HG03108 (cell line): ENCODE measurements around the gene FARS2.

Source experiments
- ATAC-seq: cut with Tn5 transposase; IDR thresholded peaks from one replicate; pipeline ENCODE4 v1.9.1; 2021; ENCODE audit warnings: moderate library complexity; ENCODE audit not compliant: unreplicated experiment

Gene FARS2

DNA sequence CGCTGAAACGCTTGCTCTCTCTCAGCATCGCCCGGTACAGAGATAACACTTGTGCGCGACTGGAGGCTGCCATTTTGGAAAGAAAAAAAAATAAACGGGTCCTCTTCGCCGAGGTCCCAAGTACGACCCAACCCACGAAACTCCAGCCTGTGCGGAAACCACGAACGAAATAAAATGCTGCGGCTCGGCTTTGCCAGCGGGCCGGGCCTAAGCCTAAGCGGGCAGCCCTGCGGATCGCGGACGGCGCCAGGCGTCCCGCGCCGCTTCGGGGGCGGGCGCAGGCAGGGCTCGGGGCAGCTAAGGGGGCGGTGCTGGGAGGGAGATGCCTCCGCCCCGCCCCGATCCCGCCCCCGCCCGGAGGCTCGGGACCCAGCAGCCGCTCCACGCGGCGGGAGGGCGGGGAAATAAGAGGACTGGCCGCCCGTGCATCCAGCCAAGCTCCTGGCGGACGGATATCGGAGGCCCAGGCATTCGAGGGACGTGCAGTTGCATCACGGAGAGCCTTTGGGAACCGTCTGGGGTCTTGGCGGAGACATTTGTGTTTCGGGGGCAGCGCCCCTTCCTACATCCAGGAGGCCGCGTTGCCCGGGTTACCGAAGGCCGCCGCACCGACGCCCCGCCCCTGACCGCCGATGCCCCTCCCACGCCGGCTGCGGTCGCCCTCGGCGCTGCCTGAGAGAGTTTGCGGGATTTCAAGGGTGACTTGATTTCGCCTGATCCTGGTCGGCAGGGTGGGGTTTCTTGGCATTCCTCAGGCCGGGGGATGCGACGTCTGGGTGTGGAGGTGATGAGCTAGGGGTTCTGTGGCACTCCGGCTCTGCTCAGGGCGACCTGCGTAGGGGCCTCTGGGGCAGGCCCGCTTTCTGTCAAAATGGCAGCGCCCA lies at the start of gene FARS2, which contains the start of gene LYRM4:
FARS2 (plus strand) TSS at position 853 of the 884 bp plus-strand sequence.
LYRM4 (minus strand) TSS at position 290 of the 884 bp plus-strand sequence; CDS start at position 73, 217 bp downstream.
- peak; percentile 64 for ATAC-seq

DNA sequence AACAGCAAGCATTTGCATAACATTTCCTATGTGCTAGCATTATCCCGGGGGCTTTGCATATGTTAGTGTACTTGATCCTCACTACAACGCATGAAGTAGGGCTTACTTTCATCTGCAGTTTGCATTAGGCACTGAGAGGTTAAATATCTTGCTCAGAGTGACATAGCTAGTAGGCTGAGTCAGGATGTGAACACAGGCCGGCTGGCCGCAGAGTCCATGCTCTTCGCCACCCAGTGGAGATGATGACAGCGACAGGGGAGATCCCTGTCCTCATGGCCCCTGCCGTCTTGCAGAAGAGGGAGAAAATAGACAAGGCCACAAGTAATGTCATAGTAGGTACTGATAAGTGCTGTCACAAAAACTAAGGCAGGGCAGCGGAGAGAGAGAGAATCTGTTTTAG lies 47.5 kb upstream of the FARS2 start:
- no peak for ATAC-seq

DNA sequence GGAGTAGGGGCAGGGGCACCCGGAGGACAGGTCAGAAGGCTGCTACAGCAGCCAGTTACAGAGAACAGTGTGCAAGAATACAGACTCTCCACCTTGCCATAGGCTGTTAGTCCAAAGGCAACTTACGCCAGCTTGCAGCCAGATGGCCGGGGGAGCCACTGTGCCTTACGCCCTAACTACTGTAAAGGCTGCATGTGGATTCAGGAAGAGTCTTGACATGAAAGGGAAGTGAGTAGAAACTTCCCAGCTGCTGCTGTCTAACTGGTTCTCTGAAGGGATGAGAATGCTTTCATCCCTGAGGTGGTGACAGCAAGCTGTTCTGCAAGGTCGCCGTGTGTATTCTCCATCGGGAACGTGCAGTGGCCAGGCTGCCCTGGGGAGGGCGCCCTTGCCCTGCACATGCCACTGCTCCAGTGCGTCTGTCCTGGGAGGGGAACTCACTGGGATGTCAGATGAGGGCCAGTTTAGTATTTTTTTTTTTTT lies 46.7 kb upstream of the FARS2 start:
- no peak for ATAC-seq

DNA sequence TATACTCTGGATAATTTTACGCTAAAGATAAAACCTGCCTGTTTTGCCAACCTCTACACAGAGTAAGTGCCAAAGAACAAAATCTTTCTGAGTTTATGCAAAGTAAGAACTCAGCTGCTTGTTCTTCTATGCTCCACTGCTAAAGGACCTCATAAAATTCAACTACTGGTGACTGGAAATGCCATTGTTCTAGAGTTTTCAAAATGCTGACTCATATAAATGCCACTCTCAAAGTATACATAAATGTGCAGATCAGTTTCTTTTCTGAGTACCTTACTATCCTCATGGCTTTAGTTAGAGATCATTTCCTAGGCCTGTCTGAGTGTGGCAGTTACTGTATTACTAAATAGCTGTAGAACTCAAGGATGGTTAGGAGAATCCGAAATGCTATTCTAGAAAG lies 46.2 kb upstream of the FARS2 start:
- no peak for ATAC-seq

DNA sequence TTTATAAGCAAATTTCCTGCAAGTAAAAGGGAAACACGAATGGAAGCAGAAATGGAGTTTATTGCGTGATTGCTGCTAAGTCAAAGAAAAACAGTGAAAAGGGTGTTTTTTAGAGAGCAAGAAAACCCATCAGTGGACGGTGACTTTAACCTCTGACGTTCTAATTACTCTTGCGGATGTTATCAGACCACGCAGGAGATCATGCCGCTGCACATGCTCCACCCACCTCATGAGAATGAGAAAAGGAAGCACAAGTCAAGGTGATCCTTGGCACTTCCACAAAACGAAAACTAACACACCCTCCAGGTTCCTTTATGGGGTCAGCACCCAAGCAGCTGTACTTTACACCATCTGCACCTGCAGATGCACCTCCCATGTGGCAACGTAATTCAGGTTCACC lies 45.5 kb upstream of the FARS2 start:
- no peak for ATAC-seq

DNA sequence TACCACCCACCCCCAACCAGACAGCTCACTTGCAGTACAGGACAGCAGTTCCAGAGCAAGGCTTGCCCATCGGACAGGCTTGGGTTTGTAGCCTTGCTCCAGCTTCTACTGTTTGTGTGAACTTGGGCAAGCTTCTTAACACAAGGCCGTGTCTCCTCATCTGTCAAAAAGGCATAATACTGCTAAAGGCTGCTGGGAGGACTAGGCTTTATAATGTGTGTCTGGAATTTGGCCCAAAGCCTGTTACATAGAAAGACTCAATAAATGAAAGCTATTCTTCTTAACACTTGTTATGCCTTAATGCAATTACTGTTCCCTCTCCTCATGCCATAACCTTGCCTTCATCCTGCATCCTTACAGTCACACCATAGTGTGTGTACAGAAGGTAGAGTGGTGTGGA lies 44.0 kb upstream of the FARS2 start:
- no peak for ATAC-seq

DNA sequence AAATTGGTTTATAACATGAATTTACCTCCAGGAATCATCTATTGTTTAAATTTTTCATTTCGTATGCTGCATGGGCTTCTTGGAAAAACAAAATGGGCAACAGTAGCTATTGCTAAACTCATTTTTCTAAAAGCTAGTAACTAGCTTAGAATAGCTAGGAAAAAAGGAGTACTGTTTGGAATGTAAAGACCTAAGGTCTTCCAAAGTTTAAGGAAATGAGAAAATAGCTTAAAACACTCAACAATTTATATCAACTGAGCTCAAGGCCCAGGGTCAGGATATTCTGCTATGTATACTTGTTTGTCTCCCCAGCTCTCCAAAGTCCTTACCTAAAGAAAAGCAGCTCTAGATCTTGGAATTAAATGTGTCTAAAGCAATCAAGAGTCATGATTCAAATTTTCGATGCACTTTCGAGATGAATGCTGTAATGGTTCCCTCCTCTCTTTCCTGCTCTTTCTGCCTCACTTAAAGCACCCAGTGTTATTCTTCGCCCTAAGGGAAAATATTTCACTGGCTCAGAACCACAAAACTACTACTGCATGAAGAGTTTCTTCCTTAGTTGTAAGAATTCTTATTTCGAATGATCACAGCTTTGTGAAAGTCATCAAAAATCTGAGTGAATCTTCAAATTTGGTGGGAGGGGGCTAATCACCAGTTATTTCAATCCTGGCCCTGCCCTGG lies 42.2 kb upstream of the FARS2 start:
- no peak for ATAC-seq

DNA sequence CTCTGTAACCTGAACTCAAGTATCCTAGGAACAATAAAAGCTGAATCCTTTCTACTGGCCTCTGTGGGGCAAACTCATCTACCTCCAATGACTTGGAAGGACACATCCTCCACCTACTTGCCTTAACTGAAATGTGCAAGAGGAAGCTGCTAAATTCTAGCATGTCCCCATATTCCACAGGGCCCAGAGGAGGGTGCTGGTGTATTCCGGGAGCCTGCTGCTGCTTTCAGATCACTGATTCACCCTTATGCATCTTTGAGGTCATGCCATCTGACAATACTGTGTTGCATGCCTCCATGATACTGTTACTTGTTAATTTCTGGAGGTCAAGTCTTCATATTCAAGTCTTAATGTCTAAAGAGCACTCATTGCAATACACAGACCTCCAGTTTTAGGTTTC lies 40.9 kb upstream of the FARS2 start:
- ATAC-seq, result no peak

DNA sequence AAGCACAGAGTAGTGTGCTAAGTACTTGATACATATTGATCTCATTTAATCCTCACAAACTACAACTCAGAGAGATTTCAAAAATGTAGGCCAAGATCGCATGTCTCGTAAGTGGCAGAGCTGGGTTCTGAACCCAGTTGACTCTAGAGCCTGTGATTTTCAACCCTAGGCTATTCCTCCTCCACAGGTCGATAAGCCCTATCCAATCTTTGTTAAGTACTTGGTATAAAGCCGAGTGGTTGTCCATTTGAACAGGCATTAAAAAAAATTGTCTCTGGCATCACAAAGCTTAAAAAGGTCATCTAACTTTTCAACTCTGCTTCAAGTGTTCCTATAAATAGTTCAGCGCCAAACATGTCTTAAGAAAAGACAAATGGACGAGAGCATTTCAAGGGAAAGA lies 38.0 kb upstream of the FARS2 start:
- ATAC-seq, result no peak

DNA sequence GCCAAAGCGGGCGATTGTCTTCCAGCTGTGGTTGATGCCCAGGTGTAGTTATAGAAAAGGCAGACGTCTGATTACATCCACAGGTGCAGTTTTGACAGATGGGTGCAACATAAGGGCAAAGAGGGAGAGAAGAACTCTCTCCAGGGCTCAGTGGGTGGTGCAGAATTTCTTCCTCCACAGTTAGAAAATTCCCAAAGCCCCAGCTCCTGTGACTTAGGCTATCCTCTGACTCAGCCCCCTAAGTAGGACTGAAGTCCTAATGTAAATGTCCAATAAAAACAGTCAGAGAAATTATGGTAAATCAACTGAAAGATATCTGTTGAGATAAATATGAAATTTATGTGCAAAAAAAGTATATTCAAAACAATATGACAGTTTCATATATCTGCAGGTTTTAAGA lies 32.0 kb upstream of the FARS2 start:
- ATAC-seq, result no peak

DNA sequence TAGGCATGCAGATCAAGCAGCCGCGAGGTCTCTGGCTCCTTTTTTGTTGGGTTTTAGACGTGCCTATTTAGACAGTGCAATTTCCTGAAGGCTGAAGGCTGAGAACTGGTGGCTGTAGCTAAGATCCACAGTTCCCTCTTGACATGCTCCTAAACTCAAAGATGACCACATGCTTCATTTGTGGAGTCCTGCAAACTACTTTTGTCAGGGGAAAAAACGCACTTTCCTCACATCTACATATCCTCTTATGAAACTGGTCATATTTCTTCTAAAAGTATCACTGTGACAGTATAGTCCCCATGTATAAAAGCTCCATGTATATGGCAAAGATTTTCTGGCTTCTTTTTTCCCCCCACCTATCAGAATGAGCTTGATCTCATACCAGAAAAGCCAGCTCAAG lies 31.2 kb upstream of the FARS2 start:
- no peak for ATAC-seq

DNA sequence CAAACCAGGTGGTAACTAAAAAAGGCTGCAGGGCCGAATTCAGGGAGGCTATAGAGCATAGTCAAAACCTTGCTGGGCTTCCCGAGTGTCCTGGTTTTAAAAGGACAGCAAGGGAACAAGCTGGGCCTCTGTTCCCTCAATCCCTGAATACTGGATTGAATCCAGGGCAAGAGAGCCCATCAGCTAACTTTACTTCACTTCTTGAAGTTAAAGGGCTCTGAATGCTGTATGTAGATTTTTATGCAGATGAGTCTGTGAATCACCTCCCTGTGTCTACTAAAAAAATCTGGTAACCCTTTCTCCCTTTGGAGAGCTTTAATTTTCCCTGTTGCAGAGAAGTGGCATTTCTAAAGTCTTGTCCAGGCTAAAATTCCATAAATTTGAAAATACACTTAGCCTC lies 30.0 kb upstream of the FARS2 start:
- no peak for ATAC-seq

DNA sequence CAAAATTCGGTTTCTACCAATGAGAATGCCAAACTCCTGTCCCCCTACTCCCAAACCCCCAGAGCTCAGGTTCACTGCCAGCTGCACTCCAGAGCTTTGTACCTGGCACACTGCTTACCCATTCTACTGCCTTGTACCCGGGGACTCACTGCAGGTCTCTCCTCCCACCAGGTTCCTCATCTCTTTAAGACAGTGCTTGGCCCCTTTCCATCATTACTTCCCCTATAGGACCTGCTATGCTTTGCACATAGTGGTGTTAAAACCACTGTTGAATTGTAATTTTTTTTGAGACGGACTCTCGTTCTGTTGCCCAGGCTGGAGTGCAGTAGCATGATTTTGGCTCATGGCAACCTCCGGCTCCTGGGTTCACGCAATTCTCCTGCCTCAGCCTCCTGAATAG lies 26.4 kb upstream of the FARS2 start:
- no peak for ATAC-seq

DNA sequence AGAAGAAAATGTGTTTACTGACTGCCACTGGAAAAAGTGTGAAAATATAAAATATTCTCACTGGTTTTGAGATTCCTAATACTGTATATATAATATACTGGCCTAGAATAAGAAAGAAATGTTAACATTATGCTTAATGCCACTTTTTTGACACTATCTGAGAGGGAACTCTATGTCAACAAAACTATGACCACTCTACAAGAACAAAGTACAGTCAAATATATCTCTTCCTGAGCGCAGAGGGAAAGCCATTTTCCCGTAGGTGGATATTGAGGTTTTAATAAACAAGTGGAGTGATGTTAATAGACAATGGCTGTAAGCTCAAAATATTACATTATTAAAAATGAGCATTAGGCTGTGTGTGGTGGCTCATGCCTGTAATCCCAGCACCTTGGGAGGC lies 25.5 kb upstream of the FARS2 start:
- ATAC-seq, result no peak

DNA sequence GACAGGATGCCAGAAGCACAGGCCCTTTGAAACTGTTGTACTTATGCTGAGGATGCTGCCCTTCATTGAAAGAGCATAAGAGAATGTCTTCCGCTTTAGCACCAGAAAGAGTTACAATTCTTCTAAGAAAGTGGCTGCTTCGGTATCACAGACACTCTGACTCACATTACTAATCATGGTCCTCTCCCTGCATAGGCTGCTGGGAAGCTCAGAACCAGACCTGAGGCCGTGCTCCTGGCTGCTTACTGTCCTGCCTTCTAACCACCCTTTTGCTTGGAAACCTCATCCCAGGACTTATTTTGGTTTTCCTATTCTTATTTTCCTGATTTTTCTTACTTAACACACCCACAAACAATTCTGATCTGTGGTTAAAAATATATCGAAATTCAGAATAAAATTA lies 23.5 kb upstream of the FARS2 start:
- ATAC-seq, result no peak

DNA sequence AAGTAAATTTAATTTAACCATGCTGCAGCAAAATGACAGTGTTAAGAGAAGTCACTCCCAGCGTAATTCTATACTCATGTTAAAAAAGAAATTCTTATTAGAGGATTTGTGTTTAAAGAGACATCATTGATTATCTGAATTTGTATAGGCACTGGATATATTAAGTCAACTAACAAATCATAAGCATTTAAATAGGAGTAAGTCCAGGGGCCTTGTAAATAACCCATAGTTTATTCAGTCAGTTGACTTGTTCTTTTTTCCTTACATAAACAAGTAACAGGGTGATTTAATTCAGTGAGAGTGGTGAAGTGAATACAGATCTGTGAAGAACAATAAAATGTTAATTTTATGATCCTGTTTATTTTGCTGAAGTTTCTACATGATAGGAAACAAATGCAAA lies 23.0 kb upstream of the FARS2 start:
- no peak for ATAC-seq

DNA sequence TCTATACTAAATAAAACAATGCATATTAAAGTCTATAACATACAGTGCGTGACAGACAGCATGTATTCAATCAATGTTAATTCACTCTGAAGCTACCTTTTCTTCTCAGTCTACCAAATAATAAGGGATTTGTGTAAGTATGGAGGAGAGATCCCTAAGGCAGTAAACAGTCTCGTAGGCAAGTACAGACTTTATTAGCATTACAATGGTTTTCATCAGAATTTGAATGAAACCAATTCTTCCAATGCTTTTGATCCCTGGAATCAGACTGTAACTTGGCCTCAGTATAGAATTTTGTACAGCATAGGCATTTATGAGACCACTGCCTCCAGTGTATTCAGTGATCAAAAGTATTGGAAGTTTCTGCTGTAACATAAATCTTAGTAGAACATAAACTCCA lies 20.1 kb upstream of the FARS2 start:
- ATAC-seq, result no peak

DNA sequence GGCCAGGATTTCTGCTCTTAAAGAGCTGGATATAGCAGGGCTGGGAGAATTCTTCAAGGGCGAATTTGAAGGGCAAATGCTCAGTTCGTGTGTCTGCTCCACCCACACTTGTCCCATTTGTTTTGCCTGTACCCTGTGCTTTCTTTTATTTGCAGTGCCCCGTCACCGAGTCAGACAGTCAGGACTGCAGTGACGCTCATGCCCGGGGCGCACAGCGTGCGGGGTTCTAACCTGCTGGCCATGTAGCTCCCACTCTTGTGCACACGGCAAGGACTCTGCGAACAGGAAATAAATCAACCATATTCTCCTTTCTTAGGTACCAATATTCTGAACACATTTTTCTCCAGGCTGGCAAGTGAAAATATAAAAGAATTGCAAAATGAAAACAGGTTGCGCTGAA lies 18.2 kb upstream of the FARS2 start:
- no peak for ATAC-seq

DNA sequence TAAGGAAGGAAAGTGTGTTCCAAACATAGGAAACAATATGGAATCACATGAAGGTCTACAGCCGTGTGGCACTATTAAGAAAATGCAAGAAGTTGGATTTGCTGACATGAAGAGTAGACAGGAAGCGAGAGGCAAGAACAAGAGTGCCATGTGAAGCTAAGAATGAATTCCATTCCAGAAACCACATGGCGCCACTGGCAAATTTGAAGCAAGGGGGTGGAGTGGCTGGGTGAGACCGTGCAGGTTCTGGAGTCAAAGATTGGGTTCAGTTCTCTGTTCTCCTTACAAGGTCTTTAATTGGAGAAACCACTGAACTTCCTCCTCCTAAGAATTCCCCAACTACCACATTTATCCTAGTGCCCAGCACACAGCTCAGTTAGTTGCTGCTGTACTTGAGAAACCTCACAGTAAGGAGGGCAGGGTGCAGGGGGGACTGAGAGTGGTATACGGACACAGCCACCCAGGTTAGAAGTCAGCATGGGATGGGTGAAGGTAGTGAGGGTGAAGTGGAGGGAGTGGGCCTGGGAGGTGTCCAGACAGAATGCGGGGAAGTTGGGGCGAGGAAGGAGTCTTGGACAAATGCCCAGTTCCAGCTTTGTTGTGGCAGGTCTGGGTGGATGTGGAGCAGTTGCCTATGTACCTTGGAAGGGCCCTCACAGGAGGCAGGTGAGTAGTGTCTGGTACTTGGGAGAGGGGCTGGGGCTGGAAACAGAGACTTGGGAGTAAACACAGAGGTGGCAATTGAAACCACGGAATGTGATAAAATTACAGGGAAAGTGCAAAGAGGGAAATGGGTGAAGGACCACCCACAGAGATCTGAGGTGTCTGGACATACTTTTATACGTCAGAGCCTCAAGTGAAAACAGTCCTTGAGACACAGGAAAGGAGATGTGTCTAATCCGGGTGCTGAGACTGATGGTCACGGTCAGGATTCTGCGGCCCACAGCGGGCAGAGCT lies 14.9 kb upstream of the FARS2 start:
- no peak for ATAC-seq

DNA sequence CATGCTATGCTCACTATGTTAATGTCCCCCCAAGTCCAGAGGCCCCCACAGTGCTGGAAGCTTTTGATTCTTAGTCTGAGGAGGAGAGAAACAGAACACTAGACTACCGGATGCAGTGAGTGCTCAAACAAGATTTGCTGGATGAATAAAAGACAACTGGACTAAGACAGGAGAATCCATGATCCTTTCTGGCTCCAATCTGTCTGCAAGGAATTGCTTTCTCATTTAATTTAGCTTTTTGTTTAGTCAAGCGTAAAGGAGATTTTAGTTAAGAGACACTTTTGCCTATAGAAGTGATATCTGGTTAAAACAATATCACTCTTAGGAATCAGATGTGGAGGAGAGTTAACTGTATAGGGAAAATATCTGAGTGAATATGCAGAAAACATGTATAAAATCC lies 14.1 kb upstream of the FARS2 start:
- ATAC-seq, result no peak
